IMR-90 (cell line): ENCODE measurements around the gene FNDC3B.

Source experiments
- BHLHE40 ChIP-seq: fragments of 150-350 bp; IDR thresholded peaks from 2 replicates; pipeline ENCODE4 v1.6.1; 2016; ENCODE audit warnings: mild to moderate bottlenecking, low read depth, low read length
- CEBPB ChIP-seq: IDR thresholded peaks from 2 replicates; pipeline ENCODE4 v1.6.1; 2012; ENCODE audit warnings: low read depth, low read length, improper control_type of control experiment
- POLR2A ChIP-seq: IDR thresholded peaks from 2 replicates; pipeline ENCODE4 v1.6.1; 2012; ENCODE audit warnings: mild to moderate bottlenecking, low read depth, low read length
- RAD21 ChIP-seq: IDR thresholded peaks from 2 replicates; pipeline ENCODE4 v1.6.1; 2012; ENCODE audit warnings: low read length, improper control_type of control experiment
- RCOR1 ChIP-seq: IDR thresholded peaks from 2 replicates; pipeline ENCODE4 v1.6.1; 2012; ENCODE audit warnings: mild to moderate bottlenecking, low read length, improper control_type of control experiment; ENCODE audit not compliant: insufficient replicate concordance
- SMC3 ChIP-seq: fragments of 150-350 bp; IDR thresholded peaks from 2 replicates; pipeline ENCODE4 v1.6.1; 2016; ENCODE audit warnings: low read depth, mild to moderate bottlenecking, antibody characterized with exemption, low read length, moderate library complexity
- TF ChIP-seq, protein P1 (sequence below): conservative IDR thresholded peaks from 2 replicates; pipeline ENCODE4 v1.5.1; 2012; ENCODE audit warnings: mild to moderate bottlenecking, low read depth, low read length, improper control_type of control experiment

DNA sequence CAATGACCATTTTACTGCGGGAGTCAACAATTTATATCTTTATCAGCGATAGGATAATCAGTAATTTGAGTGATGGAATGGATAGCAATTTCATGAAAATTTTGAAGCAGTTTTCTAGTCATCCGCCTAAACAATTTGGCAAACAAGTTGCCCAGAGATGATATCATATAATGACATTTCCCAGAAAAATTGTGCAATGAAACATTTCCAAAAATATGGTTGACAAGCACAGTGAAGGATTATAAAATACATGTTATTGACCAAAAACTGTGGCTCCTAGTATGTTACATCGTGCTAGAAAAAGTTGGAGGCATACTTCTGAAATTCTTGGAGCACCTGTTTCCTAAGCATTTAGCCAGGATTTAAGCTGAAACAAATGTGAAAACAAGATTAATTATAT is 263.8 kb downstream of the FNDC3B start:
- TF ChIP-seq, protein P1, sequence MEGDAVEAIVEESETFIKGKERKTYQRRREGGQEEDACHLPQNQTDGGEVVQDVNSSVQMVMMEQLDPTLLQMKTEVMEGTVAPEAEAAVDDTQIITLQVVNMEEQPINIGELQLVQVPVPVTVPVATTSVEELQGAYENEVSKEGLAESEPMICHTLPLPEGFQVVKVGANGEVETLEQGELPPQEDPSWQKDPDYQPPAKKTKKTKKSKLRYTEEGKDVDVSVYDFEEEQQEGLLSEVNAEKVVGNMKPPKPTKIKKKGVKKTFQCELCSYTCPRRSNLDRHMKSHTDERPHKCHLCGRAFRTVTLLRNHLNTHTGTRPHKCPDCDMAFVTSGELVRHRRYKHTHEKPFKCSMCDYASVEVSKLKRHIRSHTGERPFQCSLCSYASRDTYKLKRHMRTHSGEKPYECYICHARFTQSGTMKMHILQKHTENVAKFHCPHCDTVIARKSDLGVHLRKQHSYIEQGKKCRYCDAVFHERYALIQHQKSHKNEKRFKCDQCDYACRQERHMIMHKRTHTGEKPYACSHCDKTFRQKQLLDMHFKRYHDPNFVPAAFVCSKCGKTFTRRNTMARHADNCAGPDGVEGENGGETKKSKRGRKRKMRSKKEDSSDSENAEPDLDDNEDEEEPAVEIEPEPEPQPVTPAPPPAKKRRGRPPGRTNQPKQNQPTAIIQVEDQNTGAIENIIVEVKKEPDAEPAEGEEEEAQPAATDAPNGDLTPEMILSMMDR: no peak
- TF ChIP-seq RCOR1: no peak
- TF ChIP-seq RAD21: no peak
- TF ChIP-seq CEBPB: no peak
- no peak for TF ChIP-seq POLR2A
- TF ChIP-seq BHLHE40: no peak
- no peak for TF ChIP-seq SMC3
